Astrocyte of the cerebellum (primary cell): ENCODE results near the gene DNAH6.

ENCODE experiments used
- DNase-seq: peaks from one replicate; pipeline ENCODE4 v3.0.0-alpha.2; 2011; ENCODE audit warnings: low read depth
- H3K4me3 ChIP-seq: 2 replicates; pipeline ENCODE4 v1.5.1; 2011; ENCODE audit warnings: mild to moderate bottlenecking, low read depth, low read length, moderate library complexity
- in situ Hi-C: cut with HindIII; loops from 2 replicates; pipeline ENCODE4 v1.10.0; 2017; ENCODE audit warnings: low sequenced_read_pairs
- TF ChIP-seq, protein P1 (sequence below): IDR thresholded peaks from 2 replicates; pipeline ENCODE4 v1.5.1; 2012; ENCODE audit warnings: low read length, low read depth, moderate library complexity, mild to moderate bottlenecking; ENCODE audit errors: missing control alignments

Gene DNAH6

DNA sequence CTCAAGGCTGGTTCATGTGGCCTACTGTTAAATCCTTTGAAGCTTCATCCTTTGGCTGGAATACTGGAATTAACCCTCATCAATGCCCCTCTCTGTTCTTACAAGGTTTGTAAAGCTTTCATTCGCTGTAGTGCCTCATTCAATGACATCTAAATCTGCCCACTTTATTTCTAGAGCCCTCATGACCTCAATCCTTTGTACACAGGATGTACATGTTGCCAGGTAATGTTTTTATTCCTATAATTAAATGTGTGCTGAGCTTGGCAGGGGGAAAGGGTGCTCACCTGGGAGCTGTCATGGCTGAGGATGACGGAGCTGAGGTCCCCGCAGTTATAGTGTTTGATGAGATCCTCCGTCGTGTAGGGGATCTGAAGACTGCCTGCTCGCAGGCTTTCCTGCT is 325.3 kb downstream of the DNAH6 start:
- in situ Hi-C loops = loop anchor here (10.0 kb wide), 1 partner anchor 57 kb away; no protein-coding TSS in a partner anchor
- DNase-seq = no peak
- H3K4me3 ChIP-seq = no peak overlapping the region
- TF ChIP-seq, protein P1, sequence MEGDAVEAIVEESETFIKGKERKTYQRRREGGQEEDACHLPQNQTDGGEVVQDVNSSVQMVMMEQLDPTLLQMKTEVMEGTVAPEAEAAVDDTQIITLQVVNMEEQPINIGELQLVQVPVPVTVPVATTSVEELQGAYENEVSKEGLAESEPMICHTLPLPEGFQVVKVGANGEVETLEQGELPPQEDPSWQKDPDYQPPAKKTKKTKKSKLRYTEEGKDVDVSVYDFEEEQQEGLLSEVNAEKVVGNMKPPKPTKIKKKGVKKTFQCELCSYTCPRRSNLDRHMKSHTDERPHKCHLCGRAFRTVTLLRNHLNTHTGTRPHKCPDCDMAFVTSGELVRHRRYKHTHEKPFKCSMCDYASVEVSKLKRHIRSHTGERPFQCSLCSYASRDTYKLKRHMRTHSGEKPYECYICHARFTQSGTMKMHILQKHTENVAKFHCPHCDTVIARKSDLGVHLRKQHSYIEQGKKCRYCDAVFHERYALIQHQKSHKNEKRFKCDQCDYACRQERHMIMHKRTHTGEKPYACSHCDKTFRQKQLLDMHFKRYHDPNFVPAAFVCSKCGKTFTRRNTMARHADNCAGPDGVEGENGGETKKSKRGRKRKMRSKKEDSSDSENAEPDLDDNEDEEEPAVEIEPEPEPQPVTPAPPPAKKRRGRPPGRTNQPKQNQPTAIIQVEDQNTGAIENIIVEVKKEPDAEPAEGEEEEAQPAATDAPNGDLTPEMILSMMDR = no peak

DNA sequence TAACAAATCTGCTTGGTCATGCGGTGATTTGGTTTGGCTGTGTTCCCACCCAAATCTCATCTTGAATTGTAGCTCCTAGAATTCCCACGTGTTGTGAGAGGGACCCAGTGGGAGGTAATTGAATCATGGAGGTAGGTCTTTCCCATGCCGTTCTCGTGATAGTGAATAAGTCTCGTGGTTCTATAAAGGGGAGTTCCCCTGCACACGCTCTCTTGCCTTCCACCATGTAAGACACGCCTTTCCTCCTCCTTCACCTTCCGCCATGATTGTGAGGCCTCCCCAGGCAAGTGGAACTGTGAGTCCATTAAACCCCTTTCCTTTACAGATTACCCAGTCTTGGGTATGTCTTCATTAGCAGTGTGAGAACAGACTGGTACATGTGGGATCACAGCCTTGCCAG is 327.8 kb downstream of the DNAH6 start:
- DNase-seq = no peak
- no peak overlapping the region for H3K4me3 ChIP-seq
- TF ChIP-seq, protein P1 = no peak
- in situ Hi-C loops = loop anchor here (10.0 kb wide), 1 partner anchor 59 kb away; no protein-coding TSS in a partner anchor

GRCh38 chr2:84846041-84846663 is 329.9 kb downstream of the DNAH6 start:
- TF ChIP-seq, protein P1 = no peak
- peak; percentile 64 for DNase-seq
- in situ Hi-C loops = loop anchor here (5.0 to 10.0 kb wide), 2 partner anchors 61 to 71 kb away; no protein-coding TSS in a partner anchor
- H3K4me3 ChIP-seq = no peak overlapping the region

- in situ Hi-C loops = loop anchor here (5.0 to 10.0 kb wide), 2 partner anchors 62 to 71 kb away; no protein-coding TSS in a partner anchor
Measured at GRCh38 chr2:84846741-84847142, 330.4 kb downstream of the DNAH6 start.

GRCh38 chr2:84847326-84848050 is 331.2 kb downstream of the DNAH6 start:
- TF ChIP-seq, protein P1 = no peak
- in situ Hi-C loops = loop anchor here (5.0 to 10.0 kb wide), 2 partner anchors 63 to 70 kb away; no protein-coding TSS in a partner anchor
- no peak for DNase-seq
- H3K4me3 ChIP-seq = no peak overlapping the region

More at GRCh38 chr2:84846741-84847142, 330.4 kb downstream of the DNAH6 start:
- DNase-seq = no peak
- no peak overlapping the region for H3K4me3 ChIP-seq
- TF ChIP-seq, protein P1 = no peak

DNA sequence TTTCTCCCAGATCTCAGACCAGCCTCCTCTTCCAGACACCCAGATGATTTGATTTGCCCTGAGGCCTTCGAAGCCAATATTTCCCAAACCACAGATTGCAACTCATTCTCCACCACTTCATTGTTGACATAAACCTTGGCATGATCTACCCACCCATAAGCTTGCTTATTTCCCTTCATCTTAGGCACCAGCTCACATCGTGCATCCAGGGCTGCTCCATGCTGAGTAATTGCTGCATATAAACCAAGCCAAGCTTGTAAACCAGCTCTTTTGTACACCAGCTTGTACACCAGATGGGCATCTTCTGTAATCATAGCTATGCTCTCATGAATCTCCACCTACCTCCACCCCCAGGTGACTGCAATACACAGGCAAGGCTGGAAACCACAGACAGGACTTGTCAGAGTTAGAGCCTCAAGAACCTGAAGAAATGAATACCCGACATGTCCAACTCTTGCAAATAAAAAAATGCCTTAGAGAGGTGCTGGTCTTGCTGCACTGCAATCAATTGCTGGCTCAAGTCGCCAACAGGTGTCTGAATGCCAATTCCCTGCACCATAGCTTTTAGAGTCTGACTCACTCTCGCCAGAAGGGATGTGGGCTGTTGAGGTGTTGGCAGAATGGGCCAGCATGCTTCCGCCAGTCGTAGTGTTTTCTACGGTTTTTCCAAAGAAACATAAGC is 333.1 kb downstream of the DNAH6 start:
- H3K4me3 ChIP-seq = no peak overlapping the region
- in situ Hi-C loops = loop anchor here (5.0 to 10.0 kb wide), 2 partner anchors 65 to 68 kb away; no protein-coding TSS in a partner anchor
- no peak for DNase-seq
- TF ChIP-seq, protein P1 = no peak
